K562 (cell line): Measurements from ENCODE around the gene BAK1. TPM values are rescaled to one million over a fixed set of nuclear protein-coding genes. Genes with fewer than 3 reads are reported as not detected.

Experiments
- ATAC-seq: fragments of 200-7000 bp; cut with Tn5 transposase; 3 replicates; pipeline ENCODE4 v1.9.1; 2020; ENCODE audit warnings: moderate library complexity
- BruUV-seq: library from RNA; stranded (reverse); fragments of 400-500 nt; replicated peaks from 2 replicates; lab custom pipeline; 2021; lab: Mats Ljungman, UMichigan
- CTCF ChIA-PET: fragments of 300-600 bp; formaldehyde crosslinking; extraction: SDS; loops from one replicate; lab custom pipeline; 2021; ENCODE audit warnings: low intra/inter-chr PET ratio; lab: Yijun Ruan, JAX
- POLR2A ChIA-PET: fragments of 300-600, 350-650 bp; sonication (Branson Sonifier 250); formaldehyde crosslinking; extraction: SDS; loops from one replicate; lab custom pipeline; 2021; ENCODE audit warnings: antibody characterized with exemption, inconsistent platforms; lab: Yijun Ruan, JAX
- DNase-seq, 4 experiments: peaks; one replicate each; pipeline versions ENCODE4 v3.0.0 to v3.0.0-alpha.2; 2011 to 2018; ENCODE audit warnings: low spot score in 3 of 4, mixed read lengths in 3 of 4; ENCODE audit errors: extremely low read depth in 1 of 4
- FAIRE-seq: peaks from 2 replicates; lab custom pipeline; 2011; peaks lifted over from hg19 to GRCh38; lab: Jason Lieb, UNC
- H2AFZ ChIP-seq: 2 replicates; pipeline ENCODE4 v1.6.0; 2011; ENCODE audit warnings: low read depth, low read length, control low read depth, inconsistent platforms
- H3K27ac ChIP-seq: fragments of 200-600 bp; 3 replicates; pipeline ENCODE4 v1.8.0; 2011; ENCODE audit warnings: low read depth, mild to moderate bottlenecking, control low read depth, inconsistent platforms, low read length, moderate library complexity, mixed read lengths; ENCODE audit errors: extremely low read depth
- H3K27me3 ChIP-seq, 2 experiments: fragments of 300-600 bp in 1 of 2; 2 replicates in 1 of 2; 3 replicates in 1 of 2; pipeline versions ENCODE4 v1.6.0 to v1.8.0; 2011; ENCODE audit warnings: inconsistent platforms in 2 of 2, low read length in 2 of 2, mild to moderate bottlenecking in 1 of 2, mixed read lengths in 1 of 2, moderate library complexity in 1 of 2; ENCODE audit not compliant: control insufficient read depth in 2 of 2, insufficient read depth in 2 of 2
- H3K36me3 ChIP-seq: fragments of 300-600 bp; 3 replicates; pipeline ENCODE4 v1.8.0; 2011; ENCODE audit warnings: mild to moderate bottlenecking, low read length, inconsistent platforms; ENCODE audit not compliant: control insufficient read depth, insufficient read depth
- H3K4me1 ChIP-seq, 2 experiments: fragments of 200-600 bp in 1 of 2; replicated peaks in 1 of 2; 2 replicates in 1 of 2; 3 replicates in 1 of 2; pipeline versions ENCODE4 v1.5.1 to v1.8.0; 2011; ENCODE audit warnings: inconsistent platforms in 2 of 2, low read length in 2 of 2, mild to moderate bottlenecking in 1 of 2, mixed read lengths in 1 of 2, moderate library complexity in 1 of 2; ENCODE audit not compliant: control insufficient read depth in 2 of 2, insufficient read depth in 2 of 2
- H3K4me2 ChIP-seq: 2 replicates; pipeline ENCODE4 v1.6.1; 2011; ENCODE audit warnings: low read length, control low read depth, inconsistent platforms, mixed read lengths; ENCODE audit not compliant: insufficient read depth
- H3K4me3 ChIP-seq: fragments of 200-600 bp; sonication (generic), shearing (Covaris generic); 2 replicates; pipeline ENCODE4 v1.5.1; 2016; ENCODE audit warnings: control low read depth, inconsistent platforms
- H3K79me2 ChIP-seq: fragments of 200-600 bp; 3 replicates; pipeline ENCODE4 v1.8.0; 2011; ENCODE audit warnings: low read length, inconsistent platforms; ENCODE audit not compliant: control insufficient read depth, insufficient read depth
- H3K9ac ChIP-seq, 2 experiments: 2 replicates each; pipeline versions ENCODE4 v1.6.0 to v1.6.1; 2011; ENCODE audit warnings: low read depth in 2 of 2, low read length in 2 of 2, control low read depth in 1 of 2, inconsistent platforms in 1 of 2, mild to moderate bottlenecking in 1 of 2, mixed read lengths in 1 of 2; ENCODE audit not compliant: insufficient read depth in 1 of 2
- H3K9me1 ChIP-seq: one replicate; pipeline ENCODE4 v1.6.0; 2011; ENCODE audit warnings: inconsistent platforms, mild to moderate bottlenecking, low read length, moderate library complexity; ENCODE audit not compliant: control insufficient read depth, insufficient read depth
- H3K9me3 ChIP-seq: replicated peaks from 2 replicates; pipeline ENCODE4 v1.5.1; 2011; ENCODE audit warnings: low read depth, low read length, inconsistent platforms; ENCODE audit not compliant: control insufficient read depth, insufficient read depth
- H4K20me1 ChIP-seq: replicated peaks from 2 replicates; pipeline ENCODE4 v1.6.1; 2011; ENCODE audit warnings: low read length, inconsistent platforms, mixed read lengths; ENCODE audit not compliant: control insufficient read depth, insufficient read depth
- FOSL1 ChIP-seq: fragments of 200-800 bp; sonication (Bioruptor generic); conservative IDR thresholded peaks from 2 replicates; pipeline ENCODE4 v1.6.1; 2016; ENCODE audit warnings: missing genetic modification characterization, missing compliant biosample characterization
- KAT2B ChIP-seq: IDR thresholded peaks from one replicate; pipeline ENCODE4 v1.6.1; 2012; ENCODE audit warnings: low read depth, mild to moderate bottlenecking, control low read depth, inconsistent platforms, low read length, moderate library complexity
- MCM5 ChIP-seq: fragments of 450-650 bp; IDR thresholded peaks from 2 replicates; pipeline ENCODE4 v1.6.1; 2016; ENCODE audit warnings: low read depth
- MEIS2 ChIP-seq: fragments of 450-650 bp; IDR thresholded peaks from 2 replicates; pipeline ENCODE4 v1.6.1; 2014; ENCODE audit warnings: mild to moderate bottlenecking; ENCODE audit not compliant: partially characterized antibody
- NFRKB ChIP-seq: fragments of 450-650 bp; IDR thresholded peaks from 2 replicates; pipeline ENCODE4 v1.6.1; 2016; ENCODE audit warnings: low read depth
- POLR3G ChIP-seq: IDR thresholded peaks from 2 replicates; pipeline ENCODE4 v1.6.1; 2011; ENCODE audit not compliant: insufficient read length, insufficient replicate concordance; ENCODE audit errors: extremely low read depth
- RAD21 ChIP-seq, 2 experiments: fragments of 250-450 bp in 1 of 2; fragments of 450-650 bp in 1 of 2; sonication (Bioruptor Pico) in 1 of 2; formaldehyde crosslinking in 1 of 2; IDR thresholded peaks in 1 of 2; conservative IDR thresholded peaks in 1 of 2; 2 replicates each; pipeline versions ENCODE4 v1.4.0 to v1.8.0; 2020 to 2022; ENCODE audit warnings: mild to moderate bottlenecking in 2 of 2, moderate library complexity in 1 of 2
- SMARCE1 ChIP-seq: fragments of 450-650 bp; IDR thresholded peaks from 2 replicates; pipeline ENCODE4 v1.7.1; 2016; ENCODE audit warnings: mild to moderate bottlenecking
- ZBTB1 ChIP-seq: sonication (generic); formaldehyde crosslinking; IDR thresholded peaks from 2 replicates; pipeline ENCODE4 v1.8.1; 2023; ENCODE audit warnings: missing genetic modification reagents, low read depth, mild to moderate bottlenecking, borderline replicate concordance
- ZBTB7A ChIP-seq: IDR thresholded peaks from 2 replicates; pipeline ENCODE4 v1.6.1; 2011; ENCODE audit warnings: low read depth, mild to moderate bottlenecking, low read length, moderate library complexity, borderline replicate concordance; ENCODE audit not compliant: control insufficient read depth
- ZFPM2 ChIP-seq: fragments of 250-450 bp; sonication (Bioruptor Pico); IDR thresholded peaks from 2 replicates; pipeline ENCODE4 v1.5.1; 2022; ENCODE audit warnings: mild to moderate bottlenecking
- ZFX ChIP-seq: sonication (generic); formaldehyde crosslinking; IDR thresholded peaks from 2 replicates; pipeline ENCODE4 v1.8.0; 2022; ENCODE audit warnings: mild to moderate bottlenecking, missing genetic modification reagents, moderate library complexity
- ZNF561 ChIP-seq: fragments of 450-650 bp; formaldehyde crosslinking; conservative IDR thresholded peaks from 2 replicates; pipeline ENCODE4 v1.4.0; 2020; ENCODE audit warnings: mild to moderate bottlenecking, moderate library complexity
- ZNF584 ChIP-seq: fragments of 200-800 bp; sonication (Bioruptor generic); IDR thresholded peaks from 2 replicates; pipeline ENCODE4 v1.6.1; 2016; ENCODE audit warnings: low read depth, mild to moderate bottlenecking, missing genetic modification characterization, missing compliant biosample characterization
- WGBS: fragments of 100-300 bp; shearing (Covaris generic); methylation state at CpG from one replicate; pipeline ENCODE4 v1.1.6; 2016; ENCODE audit warnings: low coverage, mixed read lengths; ENCODE audit not compliant: insufficient coverage; ENCODE audit errors: missing lambda C conversion rate; 5-methylcytosine and 5-hydroxymethylcytosine counted together
- in situ Hi-C: fragments of 300-500 bp; cut with MboI; formaldehyde crosslinking; loops from 4 replicates; pipeline ENCODE4 v1.15.0; 2018; ENCODE audit warnings: inconsistent platforms, mixed read lengths
- intact Hi-C: fragments of 100-400 bp; cut with micrococcal nuclease; formaldehyde crosslinking; loops from 2 replicates; pipeline ENCODE4 v1.14.2; 2022
- polyA plus RNA-seq, 8 experiments: library from polyadenylated mRNA; depleted of rRNA in 4 of 8; stranded (reverse) in 5 of 8; unstranded in 3 of 8; fragments of >200 nt; fragmentation: Nextera tagmentation in 2 of 8; fragmentation: Illumina TruSeq in 1 of 8; extraction: Ambion mirVana in 2 of 8; extraction: Trizol in 1 of 8; gene quantifications; 2 replicates each; pipeline versions ENCODE4 v1.2.1 to v1.2.3, GENCODE V29; 2011 to 2014; ENCODE audit warnings: inconsistent platforms in 1 of 8, missing spikeins in 1 of 8
- total RNA-seq, 7 experiments: library from RNA; depleted of rRNA in 6 of 7; stranded (reverse); fragments of >200 nt in 6 of 7; fragmentation: Illumina TruSeq in 2 of 7; extraction: Trizol in 2 of 7; gene quantifications; 2 replicates each; pipeline versions ENCODE4 v1.2.1 to v1.2.3, GENCODE V29; 2011 to 2021; ENCODE audit warnings: low replicate concordance in 1 of 7
- TF ChIP-seq, protein P1 (sequence below), 3 experiments: IDR thresholded peaks in 2 of 3; conservative IDR thresholded peaks in 1 of 3; 2 replicates each; pipeline ENCODE4 v1.5.1; 2011 to 2012; ENCODE audit warnings: low read length in 3 of 3, mild to moderate bottlenecking in 3 of 3, control low read depth in 2 of 3, improper control_type of control experiment in 1 of 3, inconsistent platforms in 1 of 3, low read depth in 1 of 3, mixed read lengths in 1 of 3, moderate library complexity in 1 of 3; ENCODE audit not compliant: insufficient read depth in 2 of 3
- TF ChIP-seq, protein P2 (sequence below): fragments of 250-450 bp; sonication (Bioruptor Pico); IDR thresholded peaks from 2 replicates; pipeline ENCODE4 v1.8.0; 2022; ENCODE audit warnings: inconsistent platforms, mild to moderate bottlenecking, moderate library complexity, borderline replicate concordance

BAK1 gene
- total and polyA plus RNA-seq, 9 of the 15 experiments (the other 6 are each of a cell fraction or from before 2014, with no cell fraction given): 5.4 to 30.7 (median 18.9) TPM

DNA sequence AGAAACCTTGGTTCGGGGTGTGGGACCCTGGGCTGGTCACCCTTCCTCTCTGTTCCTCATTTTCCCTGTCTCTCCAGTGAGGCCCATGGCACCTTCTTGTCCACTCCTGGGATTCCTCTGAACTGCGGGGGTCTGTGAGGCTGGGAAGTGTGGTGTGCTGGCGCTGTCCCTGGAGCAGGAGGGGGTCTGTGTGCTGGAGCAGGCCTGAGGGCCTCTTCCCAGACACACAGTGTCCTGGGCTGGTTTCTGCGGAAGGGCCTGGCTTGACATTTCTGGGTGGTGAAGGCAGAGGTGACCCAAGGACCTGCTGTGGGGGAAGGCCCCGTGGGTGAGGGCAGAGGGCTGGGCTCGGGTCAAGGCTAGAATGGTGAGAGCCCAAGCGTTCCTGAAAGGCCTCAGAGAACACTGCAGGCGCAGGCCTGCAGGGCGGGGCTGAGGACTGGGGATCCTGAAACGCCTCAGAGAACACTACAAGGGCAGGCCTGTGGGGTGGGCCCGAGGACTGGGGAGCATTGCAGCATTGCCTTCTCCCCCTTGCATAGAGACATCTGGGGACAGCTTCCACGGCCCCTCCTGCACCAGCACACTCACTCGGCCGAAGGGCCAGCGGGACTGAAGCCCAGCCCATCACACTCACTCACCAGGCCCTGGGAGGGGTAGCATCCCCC lies 10.6 kb upstream of the BAK1 start:
- TF ChIP-seq ZBTB7A (peak; percentile 15; the same call in 1 of the 2 replicates), ZBTB1 (CRISPR knock-in tag) (peak; percentile 12; the same call in 1 of the 2 replicates), ZFPM2 (CRISPR knock-in tag) (no peak), ZFX (CRISPR knock-in tag) (peak; percentile 13; the same call in 1 of the 2 replicates), FOSL1 (tag) (peak; percentile 90), ZNF561 (CRISPR knock-in tag) (no peak), MCM5 (no peak), ZNF584 (CRISPR knock-in tag) (0 out of 2 replicates have a peak, but pooled peaks have one; percentile 37), POLR3G (no peak), RAD21 (CRISPR knock-in tag; conservative IDR thresholded peaks at IDR 0.05 in 1 of 2, IDR thresholded peaks at IDR 0.05 in 1 of 2) (peak in 1 of 2 experiments; percentile 26; a peak in 2 of 4 replicates), NFRKB (peak; percentile 40; the same call in 1 of the 2 replicates), KAT2B (no peak), SMARCE1 (0 out of 2 replicates have a peak, but pooled peaks have one; percentile 0), MEIS2 (no peak)
- TF ChIP-seq, protein P1, sequence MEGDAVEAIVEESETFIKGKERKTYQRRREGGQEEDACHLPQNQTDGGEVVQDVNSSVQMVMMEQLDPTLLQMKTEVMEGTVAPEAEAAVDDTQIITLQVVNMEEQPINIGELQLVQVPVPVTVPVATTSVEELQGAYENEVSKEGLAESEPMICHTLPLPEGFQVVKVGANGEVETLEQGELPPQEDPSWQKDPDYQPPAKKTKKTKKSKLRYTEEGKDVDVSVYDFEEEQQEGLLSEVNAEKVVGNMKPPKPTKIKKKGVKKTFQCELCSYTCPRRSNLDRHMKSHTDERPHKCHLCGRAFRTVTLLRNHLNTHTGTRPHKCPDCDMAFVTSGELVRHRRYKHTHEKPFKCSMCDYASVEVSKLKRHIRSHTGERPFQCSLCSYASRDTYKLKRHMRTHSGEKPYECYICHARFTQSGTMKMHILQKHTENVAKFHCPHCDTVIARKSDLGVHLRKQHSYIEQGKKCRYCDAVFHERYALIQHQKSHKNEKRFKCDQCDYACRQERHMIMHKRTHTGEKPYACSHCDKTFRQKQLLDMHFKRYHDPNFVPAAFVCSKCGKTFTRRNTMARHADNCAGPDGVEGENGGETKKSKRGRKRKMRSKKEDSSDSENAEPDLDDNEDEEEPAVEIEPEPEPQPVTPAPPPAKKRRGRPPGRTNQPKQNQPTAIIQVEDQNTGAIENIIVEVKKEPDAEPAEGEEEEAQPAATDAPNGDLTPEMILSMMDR (IDR thresholded peaks at IDR 0.05 in 2 of 3, conservative IDR thresholded peaks at IDR 0.05 in 1 of 3; ENCODE audit: insufficient read depth in 2 of 3, low read depth in 1 of 3, low read length in 3 of 3): peak in 2 of 3 experiments; percentile 19 to 23; a peak in 1 of 6 replicates
- TF ChIP-seq, protein P2, sequence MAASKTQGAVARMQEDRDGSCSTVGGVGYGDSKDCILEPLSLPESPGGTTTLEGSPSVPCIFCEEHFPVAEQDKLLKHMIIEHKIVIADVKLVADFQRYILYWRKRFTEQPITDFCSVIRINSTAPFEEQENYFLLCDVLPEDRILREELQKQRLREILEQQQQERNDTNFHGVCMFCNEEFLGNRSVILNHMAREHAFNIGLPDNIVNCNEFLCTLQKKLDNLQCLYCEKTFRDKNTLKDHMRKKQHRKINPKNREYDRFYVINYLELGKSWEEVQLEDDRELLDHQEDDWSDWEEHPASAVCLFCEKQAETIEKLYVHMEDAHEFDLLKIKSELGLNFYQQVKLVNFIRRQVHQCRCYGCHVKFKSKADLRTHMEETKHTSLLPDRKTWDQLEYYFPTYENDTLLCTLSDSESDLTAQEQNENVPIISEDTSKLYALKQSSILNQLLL (CRISPR knock-in tag): no peak
- Histone ChIP-seq H3K79me2 (no peaks in the 10 kb centered on the region), H3K9me3 (no peaks in the 10 kb centered on the region), H3K27ac (peak overlapping the region; percentile 55; the same call in 1 of the 3 replicates), H3K4me3 (no peak overlapping the region), H3K9me1 (peaks cover 2% of the 10 kb centered on the region), H3K27me3 (no peaks in the 10 kb centered on the region), H3K4me1 (peaks cover 18 to 32% of the 10 kb centered on the region in 2 experiments), H4K20me1 (no peaks in the 10 kb centered on the region), H3K36me3 (no peaks in the 10 kb centered on the region), H3K9ac (peak overlapping the region in 1 of 2 experiments; percentile 85; a peak in 3 of 4 replicates), H3K4me2 (no peak overlapping the region; the same call in 1 of the 2 replicates), H2AFZ (peak overlapping the region; percentile 51)
- FAIRE-seq (no peak), ATAC-seq (peak; percentile 58), DNase-seq (peak in 3 of 4 experiments; percentile 49 to 63 (median 55))
- no TSS peak for BruUV-seq
- intact Hi-C loops (loop anchor here (1.0 to 2.0 kb wide), 2 partner anchors 82 to 172 kb away; no protein-coding TSS in a partner anchor), in situ Hi-C loops (no loop called here)
- WGBS: 55% methylated on average over 14 of the region's 15 CpGs
- CTCF ChIA-PET: interaction anchor here (0.5 to 3.9 kb wide), 6 partner anchors 40 to 1177 kb away, joined by 3 to 60 read pairs (median 4); no protein-coding TSS in a partner anchor
- POLR2A ChIA-PET: no interaction called here
